NK-92 (cell line): ENCODE data around the gene NDUFB10.

Experiments used
- DNase-seq: peaks from one replicate; lab custom pipeline; 2025; ENCODE audit not compliant: unreplicated experiment; lab: John Stamatoyannopoulos, UW

The NDUFB10 gene

GRCh38 chr16:1968146-1968953 lies 9.0 kb downstream of the NDUFB10 start:
- no peak for DNase-seq

DNA sequence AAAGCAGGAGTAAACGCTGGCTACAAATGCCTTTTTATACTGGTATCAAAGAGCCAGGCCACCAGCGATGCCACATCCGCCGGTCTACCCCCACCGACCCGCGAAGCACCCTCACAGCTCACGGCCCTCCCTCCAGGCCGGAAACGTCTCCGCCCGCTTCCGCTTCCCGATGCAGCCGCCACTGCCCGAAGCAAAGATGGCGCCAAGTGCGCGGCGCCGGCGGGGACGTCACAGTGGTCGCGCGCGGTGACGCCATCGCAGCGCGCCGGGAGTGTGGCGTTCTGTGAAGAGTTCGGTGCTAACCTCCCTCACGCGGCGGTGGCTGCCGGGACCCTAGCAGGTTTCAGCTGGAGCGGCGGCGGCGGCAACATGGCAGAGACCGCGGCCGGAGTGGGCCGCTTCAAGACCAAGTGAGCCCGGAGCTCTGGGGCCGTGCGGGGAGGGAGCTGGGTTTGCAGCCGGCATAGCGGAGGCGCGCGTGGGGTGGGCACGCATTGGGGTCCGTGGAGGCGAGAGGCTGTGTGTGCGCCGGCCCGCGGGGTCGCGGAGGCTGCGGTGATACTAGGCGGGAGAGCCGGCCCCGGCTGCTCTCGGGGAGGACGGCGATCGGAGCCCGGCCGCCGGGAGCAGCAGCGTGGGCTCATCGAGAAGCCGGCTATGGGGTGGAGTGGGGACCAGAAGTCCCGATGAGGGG lies 12.6 kb downstream of the NDUFB10 start, which contains the start of gene TBL3:
TBL3 (plus strand) TSS at position 258 of the 694 bp plus-strand sequence; CDS start at position 370, 112 bp downstream.
- DNase-seq = peak; percentile 84

GRCh38 chr16:1972490-1972877 lies 13.1 kb downstream of the NDUFB10 start:
- DNase-seq = no peak

GRCh38 chr16:1973461-1974156 lies 14.3 kb downstream of the NDUFB10 start:
- no peak for DNase-seq

- no peak for DNase-seq
Observed at GRCh38 chr16:1974157-1975070, 15.1 kb downstream of the NDUFB10 start.

- DNase-seq = no peak
Observed at GRCh38 chr16:1975432-1976215, 16.3 kb downstream of the NDUFB10 start.

DNA sequence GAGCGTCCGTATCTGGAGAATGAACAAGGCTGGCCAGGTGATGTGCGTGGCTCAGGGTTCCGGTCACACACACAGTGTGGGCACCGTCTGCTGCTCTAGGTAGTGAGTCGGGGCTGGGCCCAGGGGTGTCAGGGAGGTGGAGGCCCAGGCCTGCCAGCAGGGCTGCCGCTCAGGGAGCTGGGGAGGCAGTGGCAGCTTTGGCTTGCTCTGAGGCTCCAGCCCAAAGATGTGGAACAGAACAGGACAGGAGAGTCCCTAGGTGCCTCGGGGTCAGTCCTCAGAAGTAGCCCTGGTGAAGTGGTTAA lies 16.8 kb downstream of the NDUFB10 start:
- DNase-seq = no peak

DNA sequence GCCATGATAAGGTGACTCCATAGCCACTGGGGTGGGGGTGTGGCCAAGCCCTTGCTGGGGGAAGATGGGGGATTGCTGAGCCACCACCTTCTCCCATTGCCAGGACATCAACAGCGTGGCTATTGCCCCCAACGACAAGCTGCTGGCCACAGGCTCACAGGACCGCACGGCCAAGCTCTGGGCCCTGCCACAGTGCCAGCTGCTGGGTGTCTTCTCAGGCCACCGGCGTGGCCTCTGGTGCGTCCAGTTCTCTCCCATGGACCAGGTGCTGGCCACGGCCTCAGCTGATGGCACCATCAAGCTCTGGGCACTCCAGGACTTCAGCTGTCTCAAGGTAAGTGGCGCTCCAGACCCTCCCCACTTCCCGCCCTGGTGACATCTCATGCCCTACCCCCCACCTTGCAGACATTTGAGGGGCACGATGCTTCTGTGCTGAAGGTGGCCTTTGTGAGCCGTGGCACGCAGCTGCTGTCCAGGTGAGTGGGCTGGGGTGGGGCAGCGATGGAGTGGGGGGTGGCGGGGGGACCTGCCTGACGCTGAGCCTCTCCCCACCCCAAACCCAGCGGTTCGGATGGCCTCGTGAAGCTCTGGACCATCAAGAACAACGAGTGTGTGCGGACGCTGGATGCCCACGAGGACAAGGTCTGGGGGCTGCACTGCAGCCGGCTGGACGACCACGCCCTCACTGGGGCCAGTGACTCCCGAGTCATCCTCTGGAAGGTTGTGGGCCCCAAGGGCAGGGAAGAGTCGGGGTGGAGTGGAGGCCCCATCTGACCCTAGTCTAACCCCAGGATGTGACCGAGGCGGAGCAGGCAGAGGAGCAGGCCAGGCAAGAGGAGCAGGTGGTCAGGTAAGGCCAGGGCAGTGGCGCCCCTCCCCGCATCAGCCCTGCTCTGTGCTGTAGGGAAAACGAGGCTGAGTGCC lies 17.9 kb downstream of the NDUFB10 start:
- no peak for DNase-seq

DNA sequence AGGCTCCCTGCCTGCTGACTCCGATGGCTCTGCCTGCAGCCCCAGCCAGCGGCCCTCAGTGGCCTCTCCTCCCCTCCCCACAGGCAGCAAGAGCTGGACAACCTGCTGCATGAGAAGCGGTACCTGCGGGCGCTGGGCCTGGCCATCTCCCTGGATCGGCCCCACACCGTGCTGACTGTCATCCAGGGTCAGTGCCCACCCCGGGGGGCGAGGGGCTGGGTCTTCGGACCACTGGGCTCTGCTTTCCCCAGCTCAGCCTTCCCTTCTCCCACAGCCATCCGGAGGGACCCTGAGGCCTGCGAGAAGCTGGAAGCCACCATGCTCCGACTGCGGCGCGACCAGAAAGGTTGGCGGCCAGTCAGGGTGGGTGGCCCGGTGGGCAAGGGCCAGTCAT lies 18.5 kb downstream of the NDUFB10 start:
- DNase-seq = no peak

DNA sequence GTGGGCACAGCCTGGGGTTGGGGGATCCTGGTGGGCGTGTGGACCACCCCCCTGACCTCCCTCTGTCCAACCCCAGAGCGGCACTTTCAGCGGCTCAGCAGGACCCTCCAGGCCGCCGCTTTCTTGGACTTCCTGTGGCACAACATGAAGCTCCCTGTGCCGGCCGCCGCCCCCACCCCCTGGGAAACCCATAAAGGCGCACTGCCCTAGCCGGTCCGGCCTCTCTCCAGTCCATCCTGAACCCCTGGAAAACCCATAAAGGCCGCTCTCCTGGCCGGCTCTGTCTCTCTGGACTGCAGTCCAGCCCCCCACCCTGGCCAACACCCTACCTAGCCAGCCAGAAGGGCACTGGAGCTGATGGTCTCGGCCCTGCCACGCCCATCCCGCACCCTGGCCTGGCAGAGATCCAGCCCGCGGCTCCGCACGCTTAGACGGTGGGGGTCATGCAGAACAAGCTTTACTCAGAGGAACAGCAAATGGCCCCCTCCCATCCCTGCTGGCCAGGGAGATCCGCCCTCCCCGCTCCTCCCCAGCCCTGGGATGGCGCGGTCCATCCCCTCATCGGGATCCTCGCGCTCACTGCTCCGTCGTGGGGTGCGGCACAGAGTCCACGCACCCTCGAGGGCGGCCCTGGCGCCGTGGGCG lies 19.3 kb downstream of the NDUFB10 start:
- no peak for DNase-seq

DNA sequence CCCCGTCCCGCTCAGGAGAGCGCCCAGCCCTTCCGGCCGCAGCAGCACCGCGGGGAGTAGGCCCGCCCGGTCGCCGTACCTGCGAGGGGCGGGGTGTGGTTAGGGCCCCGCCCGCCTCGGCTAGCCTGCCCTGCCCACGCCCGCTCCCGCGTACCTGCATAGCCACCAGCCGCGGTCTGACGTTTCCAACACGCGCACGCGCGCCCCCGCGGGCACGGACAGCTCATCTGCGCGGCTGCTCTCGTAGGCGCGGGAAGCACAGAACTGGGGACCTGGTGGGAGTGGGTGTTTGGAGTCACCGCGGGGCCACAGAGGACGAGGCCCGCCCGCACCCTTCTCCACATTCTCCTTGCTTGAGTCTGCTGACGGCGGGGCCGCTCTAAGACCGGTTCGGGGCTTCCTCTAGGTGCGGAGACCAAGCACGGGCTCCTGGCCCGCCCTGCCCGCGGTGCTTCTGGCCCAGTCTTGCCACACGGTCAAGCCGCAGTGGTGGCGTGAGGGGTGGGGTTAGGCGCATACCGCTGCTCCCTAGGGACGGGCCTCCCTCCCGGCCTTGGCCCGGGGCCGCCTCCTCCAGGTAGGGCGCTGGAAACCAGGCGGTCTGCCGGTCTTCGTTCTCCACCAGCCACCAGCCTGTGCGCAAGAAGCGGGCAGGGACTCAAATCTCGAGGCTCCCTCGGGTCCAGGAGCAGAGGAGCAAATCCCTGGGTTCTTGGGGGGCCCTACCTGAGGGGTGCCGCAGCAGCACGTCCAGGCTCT lies 20.1 kb downstream of the NDUFB10 start:
- DNase-seq = no peak

GRCh38 chr16:1980030-1980769 lies 20.9 kb downstream of the NDUFB10 start:
- DNase-seq = no peak

DNA sequence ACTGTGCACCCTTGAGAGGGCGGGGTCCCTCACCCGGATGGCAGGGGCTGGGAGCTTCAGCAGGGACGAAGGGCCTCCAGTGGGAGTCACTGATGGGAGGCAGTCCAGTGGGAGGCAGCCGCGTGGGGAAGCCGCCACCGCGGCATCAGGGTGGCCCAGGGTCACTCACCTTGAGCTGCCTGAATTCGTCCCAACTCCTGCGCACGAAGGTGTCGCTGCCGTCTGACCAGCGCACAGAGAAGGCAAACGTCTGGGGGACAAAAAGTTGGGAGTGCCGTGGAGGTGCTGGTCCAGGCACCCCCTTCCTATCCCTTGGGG lies 21.4 kb downstream of the NDUFB10 start:
- DNase-seq = no peak

- no peak for DNase-seq
Observed at GRCh38 chr16:1981398-1981836, 22.1 kb downstream of the NDUFB10 start, which contains the start of gene NOXO1. Gene NOXO1, minus strand, starts transcription at chr16:1981469. Its CDS starts 290 bp downstream, at chr16:1981179.

DNA sequence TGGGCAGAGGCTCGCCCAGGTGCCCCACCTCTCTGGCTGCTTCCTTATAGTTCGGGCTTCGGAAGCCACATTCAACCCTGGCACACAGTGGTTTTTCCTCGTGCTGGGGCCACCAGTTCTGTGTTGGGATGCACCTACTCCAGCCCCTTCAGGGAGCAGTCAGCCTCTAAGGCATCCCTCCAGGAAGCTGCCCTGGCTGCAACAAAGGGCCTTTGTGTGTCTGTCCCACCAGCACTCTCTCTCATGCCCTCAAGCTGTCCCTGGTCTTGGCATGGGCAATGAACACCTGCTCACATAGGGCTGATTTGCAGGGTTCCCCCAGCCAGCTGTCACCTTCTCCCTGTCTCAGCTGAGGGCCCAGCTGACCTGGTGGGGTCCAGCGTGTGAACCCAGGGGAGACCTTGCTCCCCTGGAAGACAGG lies 22.7 kb downstream of the NDUFB10 start:
- no peak for DNase-seq

GRCh38 chr16:1982991-1983543 lies 23.7 kb downstream of the NDUFB10 start:
- no peak for DNase-seq
